HepG2 (cell line): ENCODE data around the gene AMZ2. TPM values are rescaled to one million over a fixed set of nuclear protein-coding genes. Genes with fewer than 3 reads are reported as not detected.
A peak's percentile ranks its signal among the peaks of the same experiment; 100 is the strongest.

Experiments used
- GABPA ChIP-seq, 2 experiments: IDR thresholded peaks; 2 replicates each; pipeline ENCODE4 v1.6.1; 2011 to 2016; ENCODE audit warnings: low read depth in 2 of 2, low read length in 1 of 2, missing biosample characterization in 1 of 2, missing genetic modification characterization in 1 of 2
- MEIS1 ChIP-seq: sonication (generic); formaldehyde crosslinking; IDR thresholded peaks from 2 replicates; pipeline ENCODE4 v1.9.0; 2021; ENCODE audit warnings: mild to moderate bottlenecking, missing genetic modification reagents, moderate library complexity, borderline replicate concordance
- MTF2 ChIP-seq: sonication (generic); formaldehyde crosslinking; IDR thresholded peaks from 2 replicates; pipeline ENCODE4 v1.5.0; 2020; ENCODE audit warnings: missing genetic modification reagents, borderline replicate concordance
- TBX3 ChIP-seq: fragments of 450-650 bp; IDR thresholded peaks from 2 replicates; pipeline ENCODE4 v1.6.1; 2017; ENCODE audit warnings: antibody characterized with exemption, mild to moderate bottlenecking, inconsistent platforms, borderline replicate concordance
- ZBTB44 ChIP-seq: sonication (generic); formaldehyde crosslinking; IDR thresholded peaks from 2 replicates; pipeline ENCODE4 v1.4.0; 2020; ENCODE audit warnings: missing genetic modification reagents
- ZNF24 ChIP-seq: fragments of 450-650 bp; IDR thresholded peaks from 2 replicates; pipeline ENCODE4 v1.6.1; 2017; ENCODE audit warnings: antibody characterized with exemption, mild to moderate bottlenecking
- ZNF530 ChIP-seq: sonication (generic); formaldehyde crosslinking; IDR thresholded peaks from 2 replicates; pipeline ENCODE4 v1.5.0; 2020; ENCODE audit warnings: low read depth, mild to moderate bottlenecking, missing genetic modification reagents
- ZNF646 ChIP-seq: sonication (generic); formaldehyde crosslinking; IDR thresholded peaks from 2 replicates; pipeline ENCODE4 v1.9.0; 2021; ENCODE audit warnings: mild to moderate bottlenecking, missing genetic modification reagents
- ZNF781 ChIP-seq: sonication (generic); formaldehyde crosslinking; IDR thresholded peaks from 2 replicates; pipeline ENCODE4 v1.5.1; 2020; ENCODE audit warnings: borderline replicate concordance, mild to moderate bottlenecking, missing genetic modification reagents; ENCODE audit errors: not compliant biosample characterization
- polyA plus RNA-seq, 8 experiments: library from polyadenylated mRNA; depleted of rRNA in 3 of 8; stranded (reverse) in 7 of 8; unstranded in 1 of 8; fragments of >200 nt; fragmentation: Illumina TruSeq in 4 of 8; extraction: Trizol in 4 of 8; gene quantifications; 2 replicates each; pipeline versions ENCODE4 v1.2.1 to v1.2.3, GENCODE V29; 2011 to 2016; ENCODE audit warnings: low read depth in 4 of 8, missing spikeins in 1 of 8, mixed read lengths in 1 of 8; ENCODE audit not compliant: insufficient read depth in 1 of 8
- total RNA-seq, 5 experiments: library from RNA; depleted of rRNA; stranded (reverse); fragments of >200 nt; fragmentation: Illumina TruSeq; extraction: Trizol; gene quantifications; 2 replicates each; pipeline ENCODE4 v1.2.3, GENCODE V29; 2016; ENCODE audit warnings: low read depth in 1 of 5
- TF ChIP-seq, protein P1 (sequence below): sonication (generic); formaldehyde crosslinking; IDR thresholded peaks from 2 replicates; pipeline ENCODE4 v1.9.0; 2022; ENCODE audit warnings: missing genetic modification reagents, mild to moderate bottlenecking, borderline replicate concordance
- TF ChIP-seq, protein P2 (sequence below): sonication (generic); formaldehyde crosslinking; IDR thresholded peaks from 2 replicates; pipeline ENCODE4 v1.4.0; 2020; ENCODE audit warnings: missing genetic modification reagents

AMZ2 gene
- total and polyA plus RNA-seq, 2 of the 13 experiments (the other 11 are each of a cell fraction or from before 2014, with no cell fraction given): 86.9 to 90.2 TPM

- TF ChIP-seq ZNF646 (CRISPR knock-in tag) (no peak), ZBTB44 (no peak), TBX3 (0 out of 2 replicates have a peak, but pooled peaks have one; percentile 24), ZNF781 (peak; percentile 49), MTF2 (CRISPR knock-in tag) (peak; percentile 100), MEIS1 (peak; percentile 89), ZNF530 (CRISPR knock-in tag) (no peak), ZNF24 (no peak), GABPA (IDR thresholded peaks at IDR 0.05; ENCODE audit: low read depth, low read length) (peak; percentile 19; the same call in 1 of the 2 replicates), GABPA (CRISPR knock-in tag; IDR thresholded peaks at IDR 0.05; ENCODE audit: low read depth) (peak; percentile 79)
- TF ChIP-seq, protein P1, sequence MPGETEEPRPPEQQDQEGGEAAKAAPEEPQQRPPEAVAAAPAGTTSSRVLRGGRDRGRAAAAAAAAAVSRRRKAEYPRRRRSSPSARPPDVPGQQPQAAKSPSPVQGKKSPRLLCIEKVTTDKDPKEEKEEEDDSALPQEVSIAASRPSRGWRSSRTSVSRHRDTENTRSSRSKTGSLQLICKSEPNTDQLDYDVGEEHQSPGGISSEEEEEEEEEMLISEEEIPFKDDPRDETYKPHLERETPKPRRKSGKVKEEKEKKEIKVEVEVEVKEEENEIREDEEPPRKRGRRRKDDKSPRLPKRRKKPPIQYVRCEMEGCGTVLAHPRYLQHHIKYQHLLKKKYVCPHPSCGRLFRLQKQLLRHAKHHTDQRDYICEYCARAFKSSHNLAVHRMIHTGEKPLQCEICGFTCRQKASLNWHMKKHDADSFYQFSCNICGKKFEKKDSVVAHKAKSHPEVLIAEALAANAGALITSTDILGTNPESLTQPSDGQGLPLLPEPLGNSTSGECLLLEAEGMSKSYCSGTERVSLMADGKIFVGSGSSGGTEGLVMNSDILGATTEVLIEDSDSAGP: peak; percentile 91; the same call in 1 of the 2 replicates
- TF ChIP-seq, protein P2, sequence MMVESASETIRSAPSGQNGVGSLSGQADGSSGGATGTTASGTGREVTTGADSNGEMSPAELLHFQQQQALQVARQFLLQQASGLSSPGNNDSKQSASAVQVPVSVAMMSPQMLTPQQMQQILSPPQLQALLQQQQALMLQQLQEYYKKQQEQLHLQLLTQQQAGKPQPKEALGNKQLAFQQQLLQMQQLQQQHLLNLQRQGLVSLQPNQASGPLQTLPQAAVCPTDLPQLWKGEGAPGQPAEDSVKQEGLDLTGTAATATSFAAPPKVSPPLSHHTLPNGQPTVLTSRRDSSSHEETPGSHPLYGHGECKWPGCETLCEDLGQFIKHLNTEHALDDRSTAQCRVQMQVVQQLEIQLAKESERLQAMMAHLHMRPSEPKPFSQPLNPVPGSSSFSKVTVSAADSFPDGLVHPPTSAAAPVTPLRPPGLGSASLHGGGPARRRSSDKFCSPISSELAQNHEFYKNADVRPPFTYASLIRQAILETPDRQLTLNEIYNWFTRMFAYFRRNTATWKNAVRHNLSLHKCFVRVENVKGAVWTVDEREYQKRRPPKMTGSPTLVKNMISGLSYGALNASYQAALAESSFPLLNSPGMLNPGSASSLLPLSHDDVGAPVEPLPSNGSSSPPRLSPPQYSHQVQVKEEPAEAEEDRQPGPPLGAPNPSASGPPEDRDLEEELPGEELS (CRISPR knock-in tag): 0 out of 2 replicates have a peak, but pooled peaks have one; percentile 12
Observed at GRCh38 chr17:68200689-68201417, 47.0 kb upstream of the AMZ2 start (continued).
